NCI-H187 treated with DMSO at 0.1 percent for 48 hours (cell line): ENCODE results near the gene SLC28A2.
A peak's percentile ranks its signal among the peaks of the same experiment; 100 is the strongest.
"Not testable (repeated sequence)": the region's sequence is repeated elsewhere in the genome, so short reads cannot be mapped to it uniquely, and the experiment has no call there.

ENCODE experiments used
- DNase-seq: peaks from one replicate; lab custom pipeline; 2025; lab: John Stamatoyannopoulos, UW

SLC28A2 gene

GRCh38 chr15:45263854-45264253, 11.8 kb downstream of the SLC28A2 start:
- DNase-seq: no peak

GRCh38 chr15:45265506-45265905, 13.5 kb downstream of the SLC28A2 start:
- no peak for DNase-seq

GRCh38 chr15:45268135-45268534, 16.1 kb downstream of the SLC28A2 start:
- no peak for DNase-seq

- no peak for DNase-seq
Observed at GRCh38 chr15:45274636-45275380, 22.8 kb downstream of the SLC28A2 start.

- no peak for DNase-seq
Observed at GRCh38 chr15:45276831-45277230, 24.8 kb downstream of the SLC28A2 start.

- DNase-seq: peak; percentile 70
Observed at GRCh38 chr15:45279024-45279698, 27.1 kb downstream of the SLC28A2 start.

- no peak for DNase-seq
Observed at GRCh38 chr15:45285413-45285812, 33.4 kb downstream of the SLC28A2 start.

GRCh38 chr15:45287390-45287956, 35.4 kb downstream of the SLC28A2 start:
- no peak for DNase-seq

- DNase-seq: no peak
Observed at GRCh38 chr15:45288947-45289346, 36.9 kb downstream of the SLC28A2 start.

GRCh38 chr15:45291822-45292582, 40.0 kb downstream of the SLC28A2 start:
- no peak for DNase-seq

GRCh38 chr15:45293326-45293725, 41.3 kb downstream of the SLC28A2 start:
- DNase-seq: not testable (repeated sequence)

GRCh38 chr15:45298964-45299378, 46.9 kb downstream of the SLC28A2 start:
- DNase-seq: not testable (repeated sequence)

GRCh38 chr15:45304711-45305110, 52.7 kb downstream of the SLC28A2 start:
- DNase-seq: no peak

- DNase-seq: no peak
Observed at GRCh38 chr15:45306105-45306504, 54.1 kb downstream of the SLC28A2 start.

- no peak for DNase-seq
Observed at GRCh38 chr15:45307230-45307924, 55.3 kb downstream of the SLC28A2 start.

GRCh38 chr15:45314117-45314516, 62.1 kb downstream of the SLC28A2 start:
- not testable (repeated sequence) for DNase-seq

GRCh38 chr15:45314960-45315359, 62.9 kb downstream of the SLC28A2 start:
- no peak for DNase-seq

GRCh38 chr15:45319472-45320214, 67.6 kb downstream of the SLC28A2 start:
- no peak for DNase-seq

- DNase-seq: no peak
Observed at GRCh38 chr15:45320581-45321205, 68.7 kb downstream of the SLC28A2 start.

GRCh38 chr15:45326280-45326679, 74.2 kb downstream of the SLC28A2 start:
- DNase-seq: no peak

- DNase-seq: no peak
Observed at GRCh38 chr15:45326741-45327140, 74.7 kb downstream of the SLC28A2 start.
